NB4 (cell line): ENCODE data around the gene CIDEA.

Experiments
- DNase-seq: peaks from one replicate; pipeline ENCODE4 v3.0.0; 2010; ENCODE audit warnings: low read depth
- H3K4me3 ChIP-seq: one replicate; pipeline ENCODE4 v1.5.1; 2011; ENCODE audit warnings: mild to moderate bottlenecking, low read depth, low read length, moderate library complexity
- MYC ChIP-seq: IDR thresholded peaks from 2 replicates; pipeline ENCODE4 v1.6.1; 2011; ENCODE audit warnings: low read depth, low read length
- POLR2A ChIP-seq: IDR thresholded peaks from 2 replicates; pipeline ENCODE4 v1.6.1; 2011; ENCODE audit warnings: mild to moderate bottlenecking; ENCODE audit not compliant: insufficient read length; ENCODE audit errors: extremely low read depth
- TF ChIP-seq, protein P1 (sequence below): IDR thresholded peaks from one replicate; pipeline ENCODE4 v1.5.1; 2012; ENCODE audit warnings: low read depth, low read length
- TF ChIP-seq, protein P2 (sequence below): IDR thresholded peaks from 2 replicates; pipeline ENCODE4 v1.6.1; 2011; ENCODE audit warnings: low read depth, low read length

The CIDEA gene

DNA sequence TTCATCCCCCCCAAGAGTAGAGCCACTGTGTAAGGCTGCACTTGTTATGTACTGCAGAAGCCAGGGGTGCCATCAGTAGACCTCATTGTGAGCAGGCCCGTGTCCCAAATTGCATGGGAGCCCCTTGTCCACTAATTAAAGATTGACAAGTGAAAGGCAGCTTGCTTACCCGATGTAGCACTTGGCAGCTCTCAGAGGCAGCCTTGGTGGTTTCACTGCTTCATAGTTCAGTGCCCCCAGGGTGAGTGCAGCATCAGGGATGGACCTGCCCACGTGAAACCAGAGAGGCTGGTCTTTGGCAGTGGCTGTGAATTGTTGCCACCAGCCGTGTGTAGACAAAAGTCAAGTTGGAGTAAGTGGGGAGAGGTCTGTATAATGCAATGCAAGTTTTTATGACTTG is 67.2 kb downstream of the CIDEA start:
- H3K4me3 ChIP-seq = no peak overlapping the region
- TF ChIP-seq MYC (no peak), POLR2A (no peak)
- TF ChIP-seq, protein P1, sequence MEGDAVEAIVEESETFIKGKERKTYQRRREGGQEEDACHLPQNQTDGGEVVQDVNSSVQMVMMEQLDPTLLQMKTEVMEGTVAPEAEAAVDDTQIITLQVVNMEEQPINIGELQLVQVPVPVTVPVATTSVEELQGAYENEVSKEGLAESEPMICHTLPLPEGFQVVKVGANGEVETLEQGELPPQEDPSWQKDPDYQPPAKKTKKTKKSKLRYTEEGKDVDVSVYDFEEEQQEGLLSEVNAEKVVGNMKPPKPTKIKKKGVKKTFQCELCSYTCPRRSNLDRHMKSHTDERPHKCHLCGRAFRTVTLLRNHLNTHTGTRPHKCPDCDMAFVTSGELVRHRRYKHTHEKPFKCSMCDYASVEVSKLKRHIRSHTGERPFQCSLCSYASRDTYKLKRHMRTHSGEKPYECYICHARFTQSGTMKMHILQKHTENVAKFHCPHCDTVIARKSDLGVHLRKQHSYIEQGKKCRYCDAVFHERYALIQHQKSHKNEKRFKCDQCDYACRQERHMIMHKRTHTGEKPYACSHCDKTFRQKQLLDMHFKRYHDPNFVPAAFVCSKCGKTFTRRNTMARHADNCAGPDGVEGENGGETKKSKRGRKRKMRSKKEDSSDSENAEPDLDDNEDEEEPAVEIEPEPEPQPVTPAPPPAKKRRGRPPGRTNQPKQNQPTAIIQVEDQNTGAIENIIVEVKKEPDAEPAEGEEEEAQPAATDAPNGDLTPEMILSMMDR = no peak
- TF ChIP-seq, protein P2, sequence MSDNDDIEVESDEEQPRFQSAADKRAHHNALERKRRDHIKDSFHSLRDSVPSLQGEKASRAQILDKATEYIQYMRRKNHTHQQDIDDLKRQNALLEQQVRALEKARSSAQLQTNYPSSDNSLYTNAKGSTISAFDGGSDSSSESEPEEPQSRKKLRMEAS = no peak
- no peak for DNase-seq

DNA sequence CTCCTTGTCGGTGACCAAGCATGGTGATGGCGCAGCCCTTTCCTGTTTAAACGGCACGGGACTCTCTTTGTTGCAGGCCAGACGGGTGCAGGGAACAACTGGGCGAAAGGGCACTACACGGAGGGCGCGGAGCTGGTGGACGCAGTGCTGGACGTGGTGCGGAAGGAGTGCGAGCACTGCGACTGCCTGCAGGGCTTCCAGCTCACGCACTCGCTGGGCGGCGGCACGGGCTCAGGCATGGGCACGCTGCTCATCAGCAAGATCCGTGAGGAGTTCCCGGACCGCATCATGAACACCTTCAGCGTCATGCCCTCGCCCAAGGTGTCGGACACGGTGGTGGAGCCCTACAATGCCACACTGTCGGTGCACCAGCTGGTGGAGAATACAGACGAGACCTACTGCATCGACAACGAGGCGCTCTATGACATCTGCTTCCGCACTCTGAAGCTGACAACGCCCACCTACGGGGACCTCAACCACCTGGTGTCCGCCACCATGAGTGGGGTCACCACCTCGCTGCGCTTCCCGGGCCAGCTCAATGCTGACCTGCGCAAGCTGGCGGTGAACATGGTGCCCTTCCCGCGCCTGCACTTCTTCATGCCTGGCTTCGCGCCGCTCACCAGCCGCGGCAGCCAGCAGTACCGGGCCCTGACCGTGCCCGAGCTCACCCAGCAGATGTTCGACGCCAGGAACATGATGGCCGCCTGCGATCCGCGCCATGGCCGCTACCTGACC is 71.0 kb downstream of the CIDEA start:
- TF ChIP-seq POLR2A (no peak), MYC (no peak)
- TF ChIP-seq, protein P2 = no peak
- TF ChIP-seq, protein P1 = no peak
- DNase-seq = no peak
- H3K4me3 ChIP-seq = no peak overlapping the region

DNA sequence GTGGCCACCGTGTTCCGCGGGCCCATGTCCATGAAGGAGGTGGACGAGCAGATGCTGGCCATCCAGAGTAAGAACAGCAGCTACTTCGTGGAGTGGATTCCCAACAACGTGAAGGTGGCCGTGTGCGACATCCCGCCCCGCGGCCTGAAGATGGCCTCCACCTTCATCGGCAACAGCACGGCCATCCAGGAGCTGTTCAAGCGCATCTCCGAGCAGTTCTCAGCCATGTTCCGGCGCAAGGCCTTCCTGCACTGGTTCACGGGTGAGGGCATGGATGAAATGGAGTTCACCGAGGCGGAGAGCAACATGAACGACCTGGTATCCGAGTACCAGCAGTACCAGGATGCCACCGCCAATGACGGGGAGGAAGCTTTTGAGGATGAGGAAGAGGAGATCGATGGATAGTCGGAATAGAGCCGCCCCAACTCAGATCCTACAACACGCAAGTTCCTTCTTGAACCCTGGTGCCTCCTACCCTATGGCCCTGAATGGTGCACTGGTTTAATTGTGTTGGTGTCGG is 71.6 kb downstream of the CIDEA start:
- no peak for DNase-seq
- TF ChIP-seq, protein P2 = no peak
- no peak for TF ChIP-seq POLR2A
- TF ChIP-seq MYC = no peak
- TF ChIP-seq, protein P1 = no peak
- no peak overlapping the region for H3K4me3 ChIP-seq

DNA sequence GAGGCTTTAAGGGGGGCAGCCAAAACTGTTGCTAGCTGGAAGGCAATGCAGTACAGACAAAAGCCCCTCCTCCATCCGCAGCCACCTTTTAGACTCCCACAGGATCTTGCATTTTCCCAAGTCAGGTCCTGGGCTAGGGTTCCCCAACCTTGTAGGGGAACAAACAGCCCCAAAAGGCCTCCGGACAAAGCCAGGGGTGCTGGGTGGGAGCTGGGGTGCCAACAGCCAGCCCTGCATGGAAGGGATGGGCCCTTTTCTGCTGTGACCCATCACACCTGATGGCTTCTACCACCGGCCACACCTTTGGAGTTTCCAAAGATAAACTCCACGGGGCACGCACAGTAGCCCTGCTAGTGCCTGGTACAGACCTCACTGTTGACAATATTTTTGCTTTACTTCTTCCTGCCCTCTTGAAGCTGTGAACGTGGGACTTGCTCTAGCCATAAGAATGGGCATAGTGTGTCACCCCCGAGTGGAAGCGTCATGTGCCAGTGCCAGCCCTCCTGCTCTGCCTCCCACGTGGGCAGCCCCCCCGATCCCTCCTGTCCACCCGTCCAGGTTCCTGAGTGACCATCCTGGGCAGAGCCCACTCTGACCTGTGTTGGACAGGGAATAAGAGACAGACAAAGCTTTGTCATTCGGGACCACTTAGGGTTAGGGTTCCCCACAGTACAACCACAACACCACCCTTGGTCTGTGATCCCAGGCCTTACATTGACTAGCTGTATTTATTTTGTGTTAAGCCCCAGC is 72.7 kb downstream of the CIDEA start:
- no peak for DNase-seq
- no peak for TF ChIP-seq MYC
- TF ChIP-seq, protein P2 = no peak
- H3K4me3 ChIP-seq = no peak overlapping the region
